ENCODE data around the gene HSBP1L1.
A peak's percentile ranks its signal among the peaks of the same experiment; 100 is the strongest.

The HSBP1L1 gene

DNA sequence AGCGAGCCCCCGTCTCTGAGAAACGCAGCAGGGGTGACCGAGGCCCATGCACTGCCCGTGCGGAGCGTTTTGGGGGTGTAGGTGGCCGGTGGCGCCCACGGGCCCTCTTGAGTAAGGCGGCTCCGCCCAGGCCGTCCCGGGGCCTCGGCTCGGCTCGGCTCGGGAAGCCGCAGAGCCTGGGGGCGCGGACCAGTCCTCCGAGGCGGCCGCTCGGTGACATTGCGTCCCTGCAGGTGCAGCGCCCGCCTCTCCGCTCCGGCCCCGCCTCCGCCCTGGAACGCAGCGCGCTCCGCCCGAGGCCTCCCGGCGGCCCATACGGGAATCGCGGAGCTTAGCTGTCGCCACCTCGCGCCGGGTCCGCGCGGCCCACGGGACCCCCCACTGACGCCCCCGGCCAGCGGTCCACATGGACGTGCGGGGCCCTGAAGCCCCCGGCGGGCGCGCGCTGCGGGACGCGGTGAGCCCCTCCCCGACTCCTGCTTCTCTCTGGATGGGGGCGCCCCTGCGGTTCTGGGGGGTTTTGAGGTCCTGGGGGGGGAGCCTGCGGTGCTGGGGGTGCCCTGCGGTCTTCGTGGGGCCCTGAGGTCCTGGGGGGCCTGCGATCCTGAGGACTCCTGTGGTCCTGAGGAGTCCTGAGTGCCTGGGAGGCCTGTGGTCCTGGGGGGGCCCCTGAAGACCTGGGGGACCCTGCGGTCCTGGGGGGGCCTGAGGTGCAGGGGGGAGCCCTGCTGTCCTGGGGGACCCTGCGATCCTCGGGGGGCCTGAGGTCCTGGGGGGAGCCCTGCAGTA lies at the start of gene HSBP1L1:
Gene HSBP1L1, plus strand, starts transcription at position 314 of the 789 bp plus-strand sequence. Its CDS starts 93 bp downstream, at position 407.
- DNase-seq, result peak; percentile 47

DNA sequence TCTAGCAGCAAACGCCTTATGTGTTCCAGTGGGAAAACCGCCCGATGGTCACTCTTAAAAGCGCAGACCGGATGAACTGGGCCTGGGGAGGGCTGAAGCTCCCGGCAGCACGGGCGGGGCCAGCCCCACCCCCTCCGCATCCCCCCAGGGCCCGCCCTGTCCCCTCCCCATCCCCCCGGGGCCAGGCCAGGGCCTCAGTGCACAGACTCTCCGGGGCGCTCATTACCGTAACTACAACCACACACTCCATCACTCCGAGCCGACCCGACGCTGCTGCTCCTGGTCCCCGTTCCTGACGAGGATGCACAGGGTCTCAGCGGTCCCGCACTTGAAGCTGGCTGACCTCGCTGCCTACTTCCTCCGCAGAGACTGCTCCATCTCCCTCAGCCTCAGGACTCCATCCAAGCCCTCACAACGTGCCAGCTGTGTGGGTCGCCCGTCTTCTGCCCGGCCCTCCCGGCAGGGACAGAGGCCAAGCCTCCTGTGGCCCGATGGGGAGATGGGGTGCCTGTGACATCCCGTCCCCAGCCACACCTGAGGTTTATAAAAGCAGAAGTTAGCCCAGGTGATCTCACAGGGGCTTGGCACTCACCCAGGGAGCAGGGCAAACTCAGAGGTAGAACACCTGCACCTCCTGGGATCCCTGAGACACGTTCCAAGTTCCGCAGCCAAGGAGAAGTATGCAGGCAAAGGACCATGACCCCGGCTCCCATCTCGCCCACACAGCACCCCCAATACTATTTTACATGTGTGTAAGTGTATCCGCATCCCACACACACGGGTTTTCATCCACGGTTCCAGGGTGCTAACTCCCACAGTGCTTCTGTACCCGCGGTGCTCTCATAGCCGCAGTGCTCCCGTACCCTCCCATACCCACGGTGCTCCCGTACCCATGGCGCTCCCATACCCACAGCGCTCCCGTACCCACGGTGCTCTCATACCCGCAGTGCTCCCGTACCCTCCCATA lies 49.0 kb upstream of the HSBP1L1 start:
- no peak for DNase-seq

DNA sequence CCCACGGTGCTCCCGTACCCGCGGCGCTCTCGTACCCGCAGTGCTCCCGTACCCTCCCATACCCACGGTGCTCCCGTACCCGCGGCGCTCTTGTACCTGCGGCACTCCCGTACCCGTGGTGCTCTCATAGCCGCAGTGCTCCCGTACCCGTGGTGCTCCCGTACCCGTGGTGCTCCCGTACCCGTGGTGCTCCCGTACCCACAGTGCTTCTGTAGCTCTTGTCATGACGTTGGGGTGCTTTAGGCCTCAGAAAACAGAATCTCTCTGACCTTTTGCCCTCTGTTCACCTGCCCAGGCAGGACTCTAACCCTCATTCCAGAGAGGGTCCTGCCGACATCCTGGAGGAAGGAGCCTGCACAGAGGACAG lies 48.3 kb upstream of the HSBP1L1 start:
- no peak for DNase-seq

DNA sequence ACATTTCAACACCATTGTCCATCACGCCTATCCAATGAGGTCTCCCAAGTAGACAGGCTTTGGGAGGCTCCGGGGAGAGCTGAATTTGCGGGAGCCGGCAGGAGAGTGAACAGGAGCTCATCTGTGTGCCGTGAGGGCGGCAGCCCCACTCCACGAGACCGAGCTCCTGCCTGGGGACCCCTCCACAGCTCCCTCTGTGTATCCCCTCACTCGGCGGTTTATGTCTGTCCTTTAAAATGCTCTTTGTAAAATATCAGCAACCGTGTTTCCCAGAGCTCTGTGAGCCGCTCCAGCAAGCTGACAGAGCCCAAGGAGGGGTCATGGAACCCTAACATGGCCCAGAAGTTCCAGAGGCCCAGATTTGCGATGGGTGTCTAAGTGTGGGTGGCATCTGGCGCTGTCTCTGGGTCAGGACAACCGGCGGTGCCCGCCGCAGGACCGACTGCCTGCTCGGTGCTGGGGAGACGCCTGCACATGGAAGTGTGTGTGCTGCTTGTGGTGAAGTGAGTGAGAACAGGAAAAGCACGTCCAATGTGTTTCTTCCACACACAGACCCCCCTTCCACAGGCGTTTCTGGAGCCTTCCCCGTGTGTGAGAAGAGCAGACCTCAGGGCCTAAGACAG lies 47.8 kb upstream of the HSBP1L1 start:
- DNase-seq, result no peak

DNA sequence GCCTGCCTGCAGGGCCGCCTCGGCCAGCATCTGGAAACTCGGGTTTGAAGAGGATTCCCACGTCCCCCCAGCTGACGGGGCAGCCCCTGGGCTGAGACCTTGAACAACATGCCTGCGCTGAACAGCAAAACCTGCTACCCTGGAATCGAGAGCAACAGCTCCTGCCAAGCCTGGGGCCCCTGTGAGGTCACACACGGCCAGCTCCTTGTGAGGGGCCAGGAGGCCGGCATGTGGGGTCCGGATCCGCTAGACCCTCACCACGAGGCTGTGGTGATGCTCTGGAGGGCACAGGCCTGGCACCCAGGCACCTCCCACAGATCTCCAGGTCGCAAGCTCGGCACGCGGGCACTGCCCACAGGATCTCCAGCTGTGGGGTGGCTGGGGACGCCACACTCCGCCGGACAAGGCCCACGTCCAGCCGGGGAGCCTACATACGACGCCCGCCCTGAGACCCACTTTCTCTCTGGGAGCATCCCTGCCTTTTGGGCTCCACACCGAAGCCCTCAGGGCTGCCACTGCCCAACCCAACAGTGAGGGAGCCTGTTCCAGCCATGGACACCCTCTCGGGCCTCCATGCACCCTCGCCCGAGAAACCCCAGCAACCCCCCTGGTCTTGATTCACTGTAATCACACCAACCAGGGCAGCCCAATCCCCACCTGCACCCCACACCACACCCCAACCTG lies 47.1 kb upstream of the HSBP1L1 start:
- DNase-seq, result no peak

DNA sequence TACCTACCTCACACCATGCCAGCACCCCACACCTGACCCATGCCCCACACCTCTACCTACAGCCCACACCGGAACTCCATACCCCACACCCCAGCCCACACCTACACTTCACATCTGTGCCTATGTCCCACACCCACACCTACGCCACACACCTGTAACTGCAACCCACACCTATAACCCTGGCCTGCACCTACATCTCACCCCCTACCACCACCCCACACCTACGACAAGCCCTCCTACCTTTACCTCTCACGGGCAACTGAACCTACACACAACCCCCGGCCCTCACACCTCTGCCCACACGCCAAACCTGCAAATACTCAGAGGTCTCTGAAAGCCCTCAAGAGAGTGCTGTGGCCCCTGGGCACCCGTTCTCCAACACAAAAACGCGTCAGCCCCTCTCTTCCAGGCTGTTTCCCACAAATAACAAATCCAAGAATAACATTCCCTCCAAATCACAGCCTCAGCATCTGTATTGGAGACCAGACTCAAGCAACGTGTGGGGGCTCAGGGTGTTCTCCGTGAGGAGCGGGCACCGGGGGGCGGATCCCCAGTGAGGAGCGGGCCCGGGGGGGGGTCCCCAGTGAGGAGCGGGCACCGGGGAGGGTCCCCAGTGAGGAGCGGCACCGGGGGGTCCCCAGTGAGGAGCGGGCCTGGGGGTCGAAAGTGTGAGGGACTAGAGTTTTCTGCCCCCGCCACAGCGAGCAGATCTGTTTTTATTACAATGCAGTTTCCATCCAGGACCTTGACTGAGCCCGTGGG lies 46.4 kb upstream of the HSBP1L1 start:
- DNase-seq, result no peak

DNA sequence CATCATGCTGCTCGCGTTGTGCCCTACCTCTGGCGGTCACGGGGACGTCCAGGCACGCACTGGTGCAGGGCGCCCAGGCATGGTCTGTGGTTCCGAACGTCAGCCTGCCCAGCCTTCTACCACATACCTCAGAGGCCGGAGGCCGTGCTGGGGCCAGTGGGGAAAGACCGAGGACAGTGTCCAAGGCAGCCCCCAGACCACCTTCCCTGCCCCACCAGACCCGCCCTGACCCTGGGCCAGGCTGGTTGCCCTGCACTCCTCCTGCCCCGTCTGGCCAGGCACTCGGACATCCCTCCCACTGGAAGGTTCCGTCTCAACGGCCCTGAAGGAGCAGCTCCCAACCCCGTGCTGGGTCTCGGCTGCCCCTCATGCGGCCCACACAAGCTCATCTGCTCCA lies 45.8 kb upstream of the HSBP1L1 start:
- no peak for DNase-seq

DNA sequence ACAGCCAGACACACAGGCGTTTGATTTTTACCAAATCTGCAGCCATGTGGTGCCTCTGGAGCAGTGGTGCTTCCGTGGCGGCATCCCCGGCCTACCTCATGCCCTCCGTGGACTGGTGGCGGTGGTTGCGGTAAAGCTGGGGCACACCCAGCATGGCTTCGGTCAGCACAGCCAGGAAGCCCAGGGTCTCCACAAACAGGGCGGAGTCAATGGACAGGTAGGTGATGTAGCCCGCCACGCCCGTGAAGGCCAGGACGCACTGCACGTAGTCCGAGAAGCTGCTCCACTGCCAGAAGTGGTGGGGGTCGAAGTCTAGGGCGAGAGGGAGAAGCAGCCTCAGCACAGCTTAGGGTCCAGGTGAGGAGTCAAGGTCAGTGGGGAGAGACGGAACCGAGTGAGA lies 45.4 kb upstream of the HSBP1L1 start:
- no peak for DNase-seq

DNA sequence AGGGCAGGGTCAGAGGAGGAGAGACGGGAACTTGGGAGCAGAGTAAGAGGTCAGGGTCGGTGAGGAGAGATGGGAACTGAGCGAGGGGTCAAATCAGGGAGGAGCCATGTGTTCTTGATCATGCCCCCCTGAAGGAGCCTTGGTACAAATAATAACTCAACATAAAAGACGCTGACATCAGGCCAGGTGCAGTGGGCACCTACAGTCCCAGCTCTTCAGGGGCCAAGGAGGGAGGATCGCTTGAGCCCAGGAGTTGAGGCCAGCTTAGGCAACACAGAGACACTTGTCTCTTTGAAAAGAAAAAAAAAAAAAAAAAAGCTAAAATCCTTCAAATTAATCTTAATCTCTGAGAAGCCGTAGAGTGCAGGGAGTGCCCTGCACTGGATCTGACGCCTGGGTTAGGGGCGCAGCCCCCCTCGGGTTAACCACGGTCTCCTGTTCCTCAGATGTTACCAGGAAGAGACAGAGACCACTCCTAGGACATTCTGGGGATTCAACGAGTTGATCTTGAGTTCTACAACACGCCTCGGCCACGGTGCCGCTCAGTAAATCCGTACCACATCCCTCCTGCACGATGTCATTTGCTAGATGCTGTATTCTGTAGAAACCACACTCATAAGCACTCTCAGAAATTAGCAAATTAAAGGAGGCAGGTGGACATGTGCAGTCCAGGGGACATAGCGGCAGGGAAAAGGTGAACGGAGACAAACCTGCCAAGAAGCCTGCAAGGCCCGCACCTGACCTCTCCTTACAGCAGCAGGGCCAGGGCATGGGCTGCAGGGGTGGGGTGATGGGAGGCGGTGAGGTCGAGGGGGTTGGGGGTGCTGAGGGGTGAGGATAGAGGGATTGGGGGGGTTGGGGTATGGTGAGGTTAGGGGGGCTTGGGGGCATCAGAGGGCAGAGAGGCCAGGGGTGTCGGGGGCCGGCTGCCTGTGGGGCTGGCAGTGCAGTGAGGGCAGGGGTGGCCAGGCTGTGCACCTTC lies 42.2 kb upstream of the HSBP1L1 start:
- DNase-seq, result no peak

DNA sequence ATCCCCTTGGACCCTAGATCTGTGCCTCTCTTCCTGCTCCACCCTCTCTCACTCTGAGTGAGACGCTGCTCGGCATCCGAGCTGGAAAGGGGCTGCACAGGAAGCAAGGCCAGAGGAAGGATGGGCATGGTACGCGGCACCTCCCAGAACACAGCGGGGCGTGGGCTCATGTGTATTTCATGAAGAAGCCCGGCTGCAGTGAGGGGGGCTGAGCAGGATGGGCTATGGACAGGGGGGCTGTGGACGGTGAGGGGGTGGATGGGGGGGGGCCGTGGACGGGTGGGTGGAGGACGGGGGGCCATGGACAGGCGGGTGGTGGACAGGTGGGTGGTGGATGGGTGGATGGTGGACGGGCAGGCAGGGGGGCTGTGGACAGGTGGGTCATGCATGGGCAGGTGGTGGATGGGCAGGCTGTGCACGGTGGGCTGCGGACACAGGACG lies 41.5 kb upstream of the HSBP1L1 start:
- DNase-seq, result no peak

DNA sequence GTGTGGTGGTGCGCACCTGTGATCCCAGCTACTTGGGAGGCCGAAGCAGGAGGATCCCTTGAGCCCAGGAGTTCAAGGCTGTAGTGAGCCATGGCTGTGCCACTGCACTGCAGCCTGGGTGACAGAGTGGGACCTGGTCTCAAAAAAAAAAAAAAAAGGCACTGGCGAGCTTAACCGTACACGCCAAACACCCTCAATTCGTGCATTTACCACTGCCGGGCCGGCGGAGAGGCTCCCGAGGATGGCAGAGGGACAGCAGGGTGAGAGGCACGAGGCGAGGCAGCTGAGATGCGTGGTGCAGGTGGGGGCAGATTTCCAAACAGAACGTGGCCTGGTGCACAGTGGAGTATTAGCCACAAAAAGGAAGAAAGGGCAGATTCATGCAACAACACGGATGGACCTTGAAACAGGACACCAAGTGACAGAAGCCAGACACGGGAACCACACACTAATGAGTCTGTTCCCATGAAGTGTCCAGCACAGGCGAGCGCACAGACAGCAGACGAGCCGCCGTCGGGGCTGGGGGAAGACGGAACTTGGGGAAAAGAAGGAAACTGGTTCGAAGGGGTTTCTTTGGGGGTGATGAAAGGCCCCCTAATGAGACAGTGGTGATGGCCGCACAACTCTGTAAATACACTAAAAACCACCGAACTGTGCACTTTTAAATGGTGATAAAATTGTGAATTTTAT lies 40.4 kb upstream of the HSBP1L1 start:
- DNase-seq, result no peak

DNA sequence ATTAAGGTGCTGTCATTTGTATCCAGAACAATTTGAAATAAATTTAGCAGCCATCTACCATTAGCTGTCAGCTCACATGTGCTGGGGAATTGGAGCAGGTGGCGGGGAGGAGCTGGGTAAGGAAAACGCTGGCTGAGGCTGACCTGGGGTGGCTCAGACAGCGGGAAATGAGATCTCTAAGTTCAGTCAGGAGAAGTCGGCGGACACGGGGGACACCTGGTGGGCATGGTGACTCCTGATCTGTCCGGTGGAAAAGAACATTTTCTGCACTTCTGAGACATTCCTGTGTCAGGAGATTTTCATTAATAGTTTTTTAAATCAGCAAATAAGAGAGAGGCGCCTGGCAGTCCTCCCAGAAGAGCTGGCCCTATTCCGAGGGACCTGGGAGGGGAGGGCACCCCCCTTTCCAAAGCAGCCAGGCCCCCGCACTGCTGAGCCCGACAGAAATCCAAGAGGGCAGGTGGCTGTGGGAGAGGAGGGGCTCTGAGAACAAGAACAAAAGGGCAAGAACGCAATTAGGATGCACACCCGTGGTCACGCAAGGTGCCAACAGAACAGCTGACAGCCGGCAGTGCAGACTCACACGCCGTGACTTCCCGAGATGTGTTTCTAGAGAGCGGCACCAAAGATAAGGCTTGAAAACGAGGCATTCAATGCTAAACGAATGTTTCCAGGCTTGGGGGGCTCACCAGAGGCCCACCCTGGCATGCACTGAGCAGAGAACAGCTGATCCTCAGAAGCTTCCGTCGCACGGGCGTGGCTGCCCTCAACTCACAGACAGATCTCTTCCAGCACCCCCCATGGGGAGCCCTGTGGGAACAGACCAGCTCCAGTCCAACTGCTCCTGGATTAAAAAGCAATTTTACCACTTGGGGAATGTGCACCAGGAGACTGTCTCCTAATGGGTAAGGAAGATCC lies 39.4 kb upstream of the HSBP1L1 start:
- DNase-seq, result no peak

DNA sequence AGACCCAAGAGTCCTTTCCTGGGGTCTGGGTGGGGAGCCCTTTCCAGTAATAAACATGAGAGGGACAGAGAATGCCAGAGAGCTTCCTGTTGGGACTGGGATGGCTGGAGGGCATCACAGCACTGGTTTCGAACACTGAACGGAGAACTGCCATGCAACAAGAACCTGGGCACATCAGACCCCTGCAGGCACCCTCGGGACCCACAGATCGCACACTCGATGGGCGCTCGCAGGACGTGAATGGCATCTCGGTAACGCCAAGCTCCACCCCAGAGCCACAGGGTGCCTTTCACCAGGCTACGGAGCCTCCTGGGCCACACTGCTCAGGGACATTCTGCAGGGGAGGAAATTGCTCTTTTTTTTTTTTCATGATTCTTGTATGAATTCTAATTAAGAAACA lies 38.1 kb upstream of the HSBP1L1 start:
- no peak for DNase-seq

DNA sequence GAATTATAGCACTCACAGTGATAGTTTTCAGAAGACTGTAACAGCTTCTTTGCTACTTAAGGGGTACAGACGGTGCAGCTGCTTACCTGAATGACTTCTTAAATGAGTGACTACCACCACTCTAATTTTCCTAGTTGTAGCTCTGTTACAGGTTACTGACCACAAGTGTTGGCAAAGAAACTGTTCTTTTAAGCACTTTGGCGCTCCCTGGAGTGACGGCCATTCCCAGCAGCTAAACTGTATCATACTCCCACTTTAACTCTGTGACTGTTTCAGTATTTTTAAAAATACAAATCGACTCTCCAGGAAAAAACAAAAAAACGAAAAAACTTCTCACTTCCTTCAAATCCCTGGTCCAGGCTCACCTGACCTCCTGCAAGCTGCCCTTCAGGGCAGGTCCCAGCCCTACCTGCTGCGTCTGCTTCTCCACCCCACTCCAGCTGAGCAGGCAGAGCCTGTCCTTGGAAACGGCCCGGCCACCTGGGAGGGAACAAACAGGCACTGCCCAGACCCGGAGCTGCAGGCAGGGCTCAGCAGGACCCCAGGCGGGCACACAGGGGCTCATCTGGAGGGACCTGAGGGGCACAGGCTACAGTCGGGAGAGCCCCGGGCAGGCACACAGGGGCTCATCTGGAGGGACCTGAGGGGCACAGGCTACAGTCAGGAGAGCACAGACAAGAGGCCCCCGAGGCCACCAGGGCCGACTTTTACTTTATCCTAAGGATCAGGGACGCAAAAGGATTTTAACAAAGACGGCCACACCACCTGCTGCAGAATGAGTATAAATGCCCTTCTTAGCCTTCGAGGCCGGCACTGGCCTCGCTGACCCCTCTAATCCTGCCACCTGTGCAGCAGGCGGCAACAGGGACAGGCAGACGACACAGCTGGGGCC lies 37.5 kb upstream of the HSBP1L1 start:
- no peak for DNase-seq

DNA sequence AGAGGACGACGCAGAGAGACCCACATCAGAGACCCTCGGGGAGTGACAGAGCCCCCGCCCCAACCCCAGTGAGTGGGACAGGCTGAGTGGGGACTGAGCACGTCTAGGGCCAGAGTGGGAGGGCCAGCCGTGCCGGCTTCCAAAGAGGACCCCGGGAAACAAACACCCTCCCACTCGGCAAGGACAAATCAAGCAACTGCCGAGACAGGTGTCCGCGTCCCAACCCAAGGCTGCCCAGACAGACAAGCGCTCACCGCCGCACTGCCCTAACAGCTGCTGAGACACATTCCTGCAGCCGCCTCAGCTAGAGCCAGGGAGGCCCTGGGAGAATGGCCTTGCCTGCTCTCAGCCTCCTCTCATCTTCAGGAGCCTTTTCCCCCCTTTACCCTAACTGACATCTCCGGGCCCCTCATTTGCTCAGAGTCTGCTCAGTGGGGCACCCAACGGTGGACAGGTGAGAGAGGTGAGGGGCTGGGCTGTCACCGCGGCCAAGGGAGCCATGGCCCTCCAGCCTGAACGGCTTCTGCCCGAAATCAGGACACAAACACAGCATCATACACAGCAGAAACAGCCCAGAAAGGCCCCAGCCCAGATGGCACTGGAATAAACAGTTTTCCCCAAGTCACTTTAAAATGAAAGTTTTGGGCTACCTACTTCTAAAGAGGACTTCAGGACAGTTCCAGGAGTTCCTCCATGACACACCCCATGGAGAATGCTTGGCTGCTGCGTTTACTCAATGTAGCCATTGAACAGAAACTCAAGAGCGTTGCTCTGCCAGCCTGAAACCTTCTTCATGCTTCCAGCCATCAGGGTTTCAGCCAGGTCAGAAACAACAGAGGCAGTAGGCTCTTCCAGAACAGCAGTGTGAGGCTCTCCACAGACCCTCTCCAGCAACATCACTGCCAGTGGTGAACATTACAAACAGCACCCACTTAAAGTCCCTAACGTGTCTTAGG lies 36.6 kb upstream of the HSBP1L1 start:
- DNase-seq, result no peak

DNA sequence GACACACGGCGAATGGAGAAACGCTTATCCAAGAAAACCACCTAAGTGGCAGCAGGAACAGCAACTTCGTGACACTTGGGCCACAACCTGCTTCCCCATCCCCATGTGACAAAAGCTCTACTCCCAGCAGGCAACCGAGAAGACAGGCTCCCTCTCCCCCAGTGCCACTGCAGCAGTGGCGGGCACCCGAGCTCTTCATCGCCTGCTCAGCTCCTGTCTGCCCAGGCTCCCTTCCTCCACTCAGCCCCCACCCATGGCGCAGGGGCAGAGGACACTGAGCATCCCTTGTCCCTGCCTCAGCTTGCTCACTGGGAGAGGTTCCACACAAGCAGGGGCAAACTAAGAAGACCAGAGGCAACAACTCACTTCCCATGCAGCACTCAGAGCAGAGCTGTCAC lies 35.9 kb upstream of the HSBP1L1 start:
- no peak for DNase-seq

Measured in inflammatory macrophage treated with lipopolysaccharide for 4 hours (primary cell).